Stimulated activated CD4-positive, alpha-beta T cell treated with anti-CD3 and anti-CD28 coated beads, Interleukin-2, amount 100 ng/mL, for 48 hours (primary cell): ENCODE results near the gene PIGT.

ENCODE experiments used
- DNase-seq, 2 donors: peaks; one replicate each; pipeline ENCODE4 v3.0.0-alpha.2; 2020

Gene PIGT

GRCh38 chr20:45402946-45403345 lies 13.0 kb upstream of the PIGT start:
- no peak for DNase-seq

GRCh38 chr20:45404438-45404837 lies 11.5 kb upstream of the PIGT start:
- DNase-seq = no peak

- no peak for DNase-seq
These were observed 10.2 kb upstream of the PIGT start for GRCh38 chr20:45405571-45406259.

GRCh38 chr20:45406260-45407066 lies 9.5 kb upstream of the PIGT start:
- DNase-seq = peak in 1 of 2 donors; percentile 46

- DNase-seq = no peak
These were observed 8.7 kb upstream of the PIGT start for GRCh38 chr20:45407067-45407745.

GRCh38 chr20:45407783-45408645 lies 7.9 kb upstream of the PIGT start, which contains the start of gene DBNDD2:
Gene DBNDD2, plus strand, starts transcription at chr20:45408289. Its CDS starts 179 bp downstream, at chr20:45408468.
- no peak for DNase-seq

GRCh38 chr20:45408646-45409213 lies 7.2 kb upstream of the PIGT start:
- no peak for DNase-seq

GRCh38 chr20:45409521-45410272 lies 6.2 kb upstream of the PIGT start:
- DNase-seq = no peak

GRCh38 chr20:45410887-45411286 lies 5.1 kb upstream of the PIGT start:
- no peak for DNase-seq

GRCh38 chr20:45412653-45413052 lies 3.3 kb upstream of the PIGT start:
- DNase-seq = no peak

GRCh38 chr20:45413479-45413878 lies 2.5 kb upstream of the PIGT start:
- no peak for DNase-seq

GRCh38 chr20:45416917-45417316 lies 976 bp downstream of the PIGT start:
- DNase-seq = no peak

- no peak for DNase-seq
These were observed 3.5 kb downstream of the PIGT start for GRCh38 chr20:45419188-45420091.

GRCh38 chr20:45420125-45420524 lies 4.2 kb downstream of the PIGT start:
- no peak for DNase-seq

GRCh38 chr20:45423700-45424099 lies 7.8 kb downstream of the PIGT start:
- DNase-seq = no peak

GRCh38 chr20:45425561-45425960 lies 9.6 kb downstream of the PIGT start:
- DNase-seq = no peak

GRCh38 chr20:45426320-45427016 lies 10.5 kb downstream of the PIGT start:
- DNase-seq = no peak

- DNase-seq = no peak
These were observed 11.6 kb downstream of the PIGT start for GRCh38 chr20:45427236-45428149.

- DNase-seq = no peak
These were observed 13.7 kb downstream of the PIGT start for GRCh38 chr20:45429618-45430017.
